Heart left ventricle (tissue), 16 donors: Measurements from ENCODE around the gene OMP. TPM values are rescaled to one million over a fixed set of nuclear protein-coding genes. Genes with fewer than 3 reads are reported as not detected.

Source experiments
- ATAC-seq, 4 donors: fragments of 200-7000 bp; cut with Tn5 transposase; one replicate each; pipeline ENCODE4 v1.9.1; 2020 to 2022; ENCODE audit warnings: moderate library complexity in 4 of 4, mild to moderate bottlenecking in 3 of 4, moderate number of reproducible peaks in 1 of 4
- DNase-seq, 5 donors: peaks; one replicate each; pipeline ENCODE4 v3.0.0-alpha.2; 2020
- H3K27ac ChIP-seq, 12 donors: fragments of 200-600 bp; sonication (generic) in 4 of 12; one replicate each; pipeline versions ENCODE4 v1.5.0 to v1.8.0; 2016 to 2022; ENCODE audit warnings: mild to moderate bottlenecking in 2 of 12
- H3K27me3 ChIP-seq, 9 donors: fragments of 200-600 bp; sonication (generic) in 2 of 9; one replicate each; pipeline versions ENCODE4 v1.5.1 to v1.8.0; 2016 to 2022; ENCODE audit warnings: mild to moderate bottlenecking in 3 of 9
- H3K36me3 ChIP-seq, 9 donors: fragments of 200-600 bp; sonication (generic) in 2 of 9; one replicate each; pipeline versions ENCODE4 v1.5.0 to v1.8.0; 2018 to 2022; ENCODE audit warnings: mild to moderate bottlenecking in 2 of 9
- H3K4me1 ChIP-seq, 12 donors: fragments of 200-600 bp; sonication (generic) in 4 of 12; one replicate each; pipeline versions ENCODE4 v1.5.0 to v1.8.0; 2016 to 2022; ENCODE audit warnings: mild to moderate bottlenecking in 3 of 12
- H3K4me3 ChIP-seq, 12 donors: fragments of 200-600 bp; sonication (generic) in 4 of 12; one replicate each; pipeline versions ENCODE4 v1.5.0 to v1.8.0; 2017 to 2022; ENCODE audit warnings: mild to moderate bottlenecking in 9 of 12, moderate library complexity in 4 of 12
- H3K9me3 ChIP-seq, 12 donors: fragments of 200-600 bp; sonication (generic) in 4 of 12; one replicate each; pipeline versions ENCODE4 v1.5.0 to v1.8.0; 2016 to 2022; ENCODE audit warnings: mild to moderate bottlenecking in 1 of 12
- CTCF ChIP-seq, 12 donors: fragments of 200-600 bp; sonication (generic) in 4 of 12; IDR thresholded peaks; one replicate each; pipeline versions ENCODE4 v1.5.0 to v1.8.0; 2018 to 2022; ENCODE audit warnings: antibody characterized with exemption in 12 of 12, mild to moderate bottlenecking in 5 of 12
- POLR2A ChIP-seq, 2 donors: fragments of 450-650 bp; IDR thresholded peaks; one replicate each; pipeline ENCODE4 v1.6.1; 2017; ENCODE audit warnings: antibody characterized with exemption in 2 of 2, mild to moderate bottlenecking in 2 of 2, moderate library complexity in 2 of 2
- WGBS, 4 donors: extraction: QIAGEN DNeasy Blood & Tissue Kit in 2 of 4; methylation state at CpG; one replicate each; pipeline versions ENCODE4 v1.1.5 to v1.1.7; 2013 to 2018; 5-methylcytosine and 5-hydroxymethylcytosine counted together
- intact Hi-C, 10 donors: fragments of 100-400 bp; cut with DNase I; formaldehyde crosslinking; loops; one replicate each; pipeline versions ENCODE4 v1.11.1 to v1.14.2; 2022
- polyA plus RNA-seq, 2 donors: library from polyadenylated mRNA; stranded (reverse); fragments of 200-250 nt; gene quantifications; one replicate each; pipeline ENCODE4 v1.2.3, GENCODE V29; 2013
- total RNA-seq, 9 donors: library from RNA; depleted of rRNA in 2 of 9; stranded (reverse); fragments of >200 nt in 2 of 9; fragmentation: NEBNext Ultra II Directional in 3 of 9; extraction: Animal tissue kit (Norgen Biotek cat#: 25700) in 3 of 9; gene quantifications; one replicate each; pipeline versions ENCODE4 v1.1.0 to v1.2.4, GENCODE V29; 2016 to 2023
- donor health status: ischemic (EF 13 %, LVEDD 7.1; RV severe dilation, severe dysfunction).
- donor health status: healthy with polysubstance abuse.
- donor health status: DM: no; HTN: yes; CAD: no.
- donor health status: DM: no; HTN: no; CAD: no.
- donor health status: ischemic (EF 25% LVEDD 6.9; RV normal size, moderate dysfunction).
- donor health status: ischemic (EF 25% LVEDD 5.7; RV mildly dilated, moderate dysfunction).
- donor health status: healthy.
- donor health status: DM: yes; HTN: yes; CAD: no.
- donor health status: ischemic (EF 35%, LVEDD 5.7; RV mildly dilated, moderate dysfunction).
- donor health status: nonischemic (EF 11% LVEDD 7.7; RV severe dilation, severe dysfunction).
- donor health status: DM: yes; HTN: yes; CAD: no.
- donor health status: PGD.
- donor health status: ischemic (EF 29% LVEDD 5.4; RV normal size, mild dysfunction).
- donor health status: nonischemic (EF 23%, LVEDD 6.1; RV moderate dilation, normal function).

The OMP gene
- total and polyA plus RNA-seq, 11 donors, result not detected

GRCh38 chr11:77150836-77151235 is 48.2 kb downstream of the OMP start:
- H3K4me3 ChIP-seq, result no peak overlapping the region
- peaks cover 0 to 2% (median 0%) of the 10 kb centered on the region in 9 donors for H3K27me3 ChIP-seq
- WGBS, 4 donors, result 85 to 94% (median 92%) methylated on average over 8 to 10 of the region's 10 CpGs
- TF ChIP-seq POLR2A (IDR thresholded peaks at IDR 0.05) (no peak), CTCF (IDR thresholded peaks at IDR 0.05) (no peak)
- DNase-seq, result no peak
- H3K36me3 ChIP-seq, result no peaks in the 10 kb centered on the region
- H3K9me3 ChIP-seq, result no peaks in the 10 kb centered on the region
- no peak overlapping the region for H3K27ac ChIP-seq
- H3K4me1 ChIP-seq, result peaks cover 0 to 36% (median 19%) of the 10 kb centered on the region in 12 donors
- no peak for ATAC-seq
- intact Hi-C loops, result no loop called here

GRCh38 chr11:77151804-77152509 is 49.3 kb downstream of the OMP start:
- intact Hi-C loops, result no loop called here
- ATAC-seq, result peak in 1 of 4 donors; percentile 23
- no peak for DNase-seq
- H3K36me3 ChIP-seq, result no peaks in the 10 kb centered on the region
- no peaks in the 10 kb centered on the region for H3K9me3 ChIP-seq
- peaks cover 0 to 2% (median 0%) of the 10 kb centered on the region in 9 donors for H3K27me3 ChIP-seq
- peak overlapping the region in 2 of 12 donors; percentile 15 to 17 for H3K27ac ChIP-seq
- no peak overlapping the region for H3K4me3 ChIP-seq
- H3K4me1 ChIP-seq, result peaks cover 0 to 36% (median 19%) of the 10 kb centered on the region in 12 donors
- TF ChIP-seq POLR2A (IDR thresholded peaks at IDR 0.05) (no peak), CTCF (IDR thresholded peaks at IDR 0.05) (no peak)
- WGBS, 4 donors, result 77 to 91% (median 82%) methylated on average over 7 to 11 of the region's 11 CpGs

- TF ChIP-seq POLR2A (IDR thresholded peaks at IDR 0.05) (no peak), CTCF (IDR thresholded peaks at IDR 0.05) (no peak)
- Histone ChIP-seq H3K9me3 (no peaks in the 10 kb centered on the region), H3K36me3 (no peaks in the 10 kb centered on the region), H3K27me3 (no peaks in the 10 kb centered on the region), H3K4me3 (no peak overlapping the region), H3K27ac (peak overlapping the region in 1 of 12 donors; percentile 13), H3K4me1 (peaks cover 0 to 36% (median 18%) of the 10 kb centered on the region in 12 donors)
- no peak for ATAC-seq
- no peak for DNase-seq
- WGBS, 4 donors, result 71 to 79% (median 74%) methylated on average over 6 of the region's 6 CpGs
- intact Hi-C loops, result no loop called here
Observed at GRCh38 chr11:77152846-77153245, 50.2 kb downstream of the OMP start.

Other genes with a start within 250 kb of the OMP start
- 10 to 100 TPM in 5 of 9 donors, 1 to 10 TPM in 4; 4.8 to 17.0 (median 12.8) TPM for gene ACER3, start 241.9 kb upstream of the OMP start, total RNA-seq
- 1 to 10 TPM; 3.2 to 5.9 TPM for gene ACER3, start 241.9 kb upstream of the OMP start, polyA plus RNA-seq
- not detected for gene B3GNT6, start 68.4 kb upstream of the OMP start, total RNA-seq
- not detected for gene B3GNT6, start 68.4 kb upstream of the OMP start, polyA plus RNA-seq
- gene CAPN5, start 35.9 kb upstream of the OMP start, total RNA-seq, result 1 to 10 TPM; 1.2 to 4.5 (median 2.3) TPM
- gene CAPN5, start 35.9 kb upstream of the OMP start, polyA plus RNA-seq, result 1 to 10 TPM; 1.1 to 2.0 TPM
- gene MYO7A, start 25.4 kb downstream of the OMP start, total RNA-seq, result 10 to 100 TPM in 1 of 9 donors, 1 to 10 TPM in 8; 1.6 to 17.1 (median 2.7) TPM
- gene MYO7A, start 25.4 kb downstream of the OMP start, polyA plus RNA-seq, result 1 to 10 TPM; 1.0 to 2.9 TPM
- gene GDPD4, start 198.8 kb downstream of the OMP start, total RNA-seq, result not detected
- under 1 TPM in 1 of 2 donors, not detected in 1; 0.19 TPM for gene GDPD4, start 198.8 kb downstream of the OMP start, polyA plus RNA-seq